ENCODE results near the gene GMIP.
A peak's percentile ranks its signal among the peaks of the same experiment; 100 is the strongest.

Gene GMIP

GRCh38 chr19:19626516-19627472 is 16.7 kb downstream of the GMIP start:
- H3K4me3 ChIP-seq (ENCODE audit: low read depth, low read length), result no peak overlapping the region

GRCh38 chr19:19624032-19624570 is 19.4 kb downstream of the GMIP start:
- TF ChIP-seq CTCF (IDR thresholded peaks at IDR 0.05; ENCODE audit: low read depth, low read length), result no peak
- Histone ChIP-seq H3K4me3 (ENCODE audit: low read depth, low read length) (no peak overlapping the region), H3K9me3 (ENCODE audit: severe bottlenecking) (no peaks in the 10 kb centered on the region), H3K36me3 (no peaks in the 10 kb centered on the region), H3K27ac (no peak overlapping the region), H3K27me3 (ENCODE audit: insufficient read depth, low read depth, severe bottlenecking) (no peaks in the 10 kb centered on the region)
- no peak for DNase-seq

More at GRCh38 chr19:19626516-19627472, 16.7 kb downstream of the GMIP start:
- Histone ChIP-seq H3K27me3 (ENCODE audit: insufficient read depth, low read depth, severe bottlenecking) (no peaks in the 10 kb centered on the region), H3K36me3 (no peaks in the 10 kb centered on the region), H3K27ac (no peak overlapping the region), H3K9me3 (ENCODE audit: severe bottlenecking) (no peaks in the 10 kb centered on the region)
- no peak for DNase-seq
- no peak for TF ChIP-seq CTCF (IDR thresholded peaks at IDR 0.05; ENCODE audit: low read depth, low read length)

- TF ChIP-seq CTCF (IDR thresholded peaks at IDR 0.05; ENCODE audit: low read depth, low read length), result no peak
- Histone ChIP-seq H3K27me3 (ENCODE audit: insufficient read depth, low read depth, severe bottlenecking) (no peaks in the 10 kb centered on the region), H3K4me3 (ENCODE audit: low read depth, low read length) (no peak overlapping the region), H3K27ac (no peak overlapping the region), H3K9me3 (ENCODE audit: severe bottlenecking) (no peaks in the 10 kb centered on the region), H3K36me3 (no peaks in the 10 kb centered on the region)
- no peak for DNase-seq
Observed at GRCh38 chr19:19623383-19623782, 20.1 kb downstream of the GMIP start.

GRCh38 chr19:19619849-19620210 is 23.6 kb downstream of the GMIP start:
- no peak overlapping the region for H3K4me3 ChIP-seq (ENCODE audit: low read depth, low read length)
- no peak overlapping the region for H3K27ac ChIP-seq
- no peaks in the 10 kb centered on the region for H3K27me3 ChIP-seq (ENCODE audit: insufficient read depth, low read depth, severe bottlenecking)
- no peak for DNase-seq
- no peak for TF ChIP-seq CTCF (IDR thresholded peaks at IDR 0.05; ENCODE audit: low read depth, low read length)
- H3K9me3 ChIP-seq (ENCODE audit: severe bottlenecking), result no peaks in the 10 kb centered on the region
- no peaks in the 10 kb centered on the region for H3K36me3 ChIP-seq

- TF ChIP-seq CTCF (IDR thresholded peaks at IDR 0.05; ENCODE audit: low read depth, low read length), result no peak
- Histone ChIP-seq H3K36me3 (no peaks in the 10 kb centered on the region), H3K27me3 (ENCODE audit: insufficient read depth, low read depth, severe bottlenecking) (no peaks in the 10 kb centered on the region), H3K4me3 (ENCODE audit: low read depth, low read length) (peak overlapping the region; percentile 39), H3K9me3 (ENCODE audit: severe bottlenecking) (no peaks in the 10 kb centered on the region), H3K27ac (no peak overlapping the region)
- no peak for DNase-seq
Observed at GRCh38 chr19:19619181-19619848, 24.1 kb downstream of the GMIP start.
